Keratinocyte (primary cell): ENCODE measurements around the gene GINS2. TPM values are rescaled to one million over a fixed set of nuclear protein-coding genes. Genes with fewer than 3 reads are reported as not detected.

ENCODE experiments used
- DNase-seq: peaks from one replicate; pipeline ENCODE4 v3.0.0-alpha.2; 2011; ENCODE audit warnings: low read depth, missing footprints, low spot score
- FAIRE-seq: peaks from 2 replicates; lab custom pipeline; 2011; peaks lifted over from hg19 to GRCh38; lab: Jason Lieb, UNC
- H2AFZ ChIP-seq: 2 replicates; pipeline ENCODE4 v1.6.0; 2012; ENCODE audit warnings: low read length, control low read depth, inconsistent platforms; ENCODE audit not compliant: control insufficient read depth
- H3K27ac ChIP-seq: 2 replicates; pipeline ENCODE4 v1.5.1; 2011; ENCODE audit warnings: low read length; ENCODE audit not compliant: control insufficient read depth, insufficient read depth
- H3K27me3 ChIP-seq: 3 replicates; pipeline ENCODE4 v1.6.0; 2011; ENCODE audit warnings: low read length; ENCODE audit not compliant: control insufficient read depth, insufficient read depth; ENCODE audit errors: extremely low read depth
- H3K36me3 ChIP-seq, 2 experiments: 2 replicates in 1 of 2; 3 replicates in 1 of 2; pipeline ENCODE4 v1.5.1; 2011; ENCODE audit warnings: low read length in 2 of 2, mild to moderate bottlenecking in 1 of 2; ENCODE audit not compliant: control insufficient read depth in 2 of 2, insufficient read depth in 2 of 2; ENCODE audit errors: extremely low read depth in 1 of 2
- H3K4me1 ChIP-seq: 3 replicates; pipeline ENCODE4 v1.5.1; 2011; ENCODE audit warnings: low read length; ENCODE audit not compliant: control insufficient read depth, insufficient read depth; ENCODE audit errors: extremely low read depth
- H3K4me2 ChIP-seq: 3 replicates; pipeline ENCODE4 v1.6.0; 2011; ENCODE audit warnings: low read depth, low read length; ENCODE audit not compliant: control insufficient read depth, insufficient read depth; ENCODE audit errors: extremely low read depth
- H3K4me3 ChIP-seq, 3 experiments: fragments of 200-600 bp in 1 of 3; sonication (generic) in 1 of 3; 2 replicates in 2 of 3; 3 replicates in 1 of 3; pipeline ENCODE4 v1.5.1; 2011 to 2016; ENCODE audit warnings: low read length in 3 of 3, mild to moderate bottlenecking in 3 of 3, control low read depth in 2 of 3, inconsistent platforms in 1 of 3, low read depth in 1 of 3, mixed read lengths in 1 of 3, mixed run types in 1 of 3, moderate library complexity in 1 of 3; ENCODE audit not compliant: control insufficient read depth in 2 of 3, insufficient read depth in 2 of 3; ENCODE audit errors: extremely low read depth in 1 of 3
- H3K79me2 ChIP-seq: 2 replicates; pipeline ENCODE4 v1.6.0; 2012; ENCODE audit warnings: low read length; ENCODE audit not compliant: control insufficient read depth, insufficient read depth
- H3K9ac ChIP-seq: 3 replicates; pipeline ENCODE4 v1.6.0; 2011; ENCODE audit warnings: low read length; ENCODE audit not compliant: control insufficient read depth, insufficient read depth; ENCODE audit errors: extremely low read depth
- H3K9me1 ChIP-seq: 3 replicates; pipeline ENCODE4 v1.6.0; 2011; ENCODE audit warnings: low read length; ENCODE audit not compliant: control insufficient read depth, insufficient read depth; ENCODE audit errors: extremely low read depth
- H3K9me3 ChIP-seq: 2 replicates; pipeline ENCODE4 v1.5.1; 2012; ENCODE audit warnings: low read depth, low read length; ENCODE audit not compliant: control insufficient read depth
- H4K20me1 ChIP-seq: 3 replicates; pipeline ENCODE4 v1.6.0; 2011; ENCODE audit warnings: low read length; ENCODE audit not compliant: control insufficient read depth, insufficient read depth; ENCODE audit errors: extremely low read depth
- EZH2 ChIP-seq: IDR thresholded peaks from one replicate; pipeline ENCODE4 v1.6.1; 2012; ENCODE audit warnings: inconsistent platforms, mild to moderate bottlenecking, low read length, moderate library complexity
- dilution Hi-C: fragments of 300-500 bp; cut with MboI; formaldehyde crosslinking; loops from one replicate; pipeline ENCODE4 v1.7.0; 2020; ENCODE audit warnings: low sequenced_read_pairs; ENCODE audit not compliant: extremely low pct_ligation_motif_present
- polyA plus RNA-seq, 5 experiments: library from polyadenylated mRNA; depleted of rRNA in 3 of 5; stranded (reverse) in 3 of 5; stranded (forward) in 1 of 5; unstranded in 1 of 5; fragments of >200 nt; gene quantifications; 1 replicate in 1 of 5; 2 replicates in 3 of 5; 3 replicates in 1 of 5; pipeline versions ENCODE4 v1.2.1 to v1.2.3, GENCODE V29; 2011 to 2012; ENCODE audit warnings: missing spikeins in 2 of 5, low read depth in 1 of 5, low replicate concordance in 1 of 5
- TF ChIP-seq, protein P1 (sequence below), 3 experiments: IDR thresholded peaks in 1 of 3; conservative IDR thresholded peaks in 1 of 3; optimal IDR thresholded peaks in 1 of 3; 2 replicates in 2 of 3; 3 replicates in 1 of 3; pipeline versions ENCODE3 to v1.5.1; 2011; ENCODE audit warnings: low read length in 3 of 3, mild to moderate bottlenecking in 3 of 3, moderate library complexity in 2 of 3, control low read depth in 1 of 3, inconsistent platforms in 1 of 3; ENCODE audit not compliant: insufficient read depth in 2 of 3; ENCODE audit errors: extremely low read depth in 1 of 3

The GINS2 gene
- polyA plus RNA-seq, 1 donor (not counting 4 experiments of a cell fraction or from before 2014, with no cell fraction given): 11.2 TPM

DNA sequence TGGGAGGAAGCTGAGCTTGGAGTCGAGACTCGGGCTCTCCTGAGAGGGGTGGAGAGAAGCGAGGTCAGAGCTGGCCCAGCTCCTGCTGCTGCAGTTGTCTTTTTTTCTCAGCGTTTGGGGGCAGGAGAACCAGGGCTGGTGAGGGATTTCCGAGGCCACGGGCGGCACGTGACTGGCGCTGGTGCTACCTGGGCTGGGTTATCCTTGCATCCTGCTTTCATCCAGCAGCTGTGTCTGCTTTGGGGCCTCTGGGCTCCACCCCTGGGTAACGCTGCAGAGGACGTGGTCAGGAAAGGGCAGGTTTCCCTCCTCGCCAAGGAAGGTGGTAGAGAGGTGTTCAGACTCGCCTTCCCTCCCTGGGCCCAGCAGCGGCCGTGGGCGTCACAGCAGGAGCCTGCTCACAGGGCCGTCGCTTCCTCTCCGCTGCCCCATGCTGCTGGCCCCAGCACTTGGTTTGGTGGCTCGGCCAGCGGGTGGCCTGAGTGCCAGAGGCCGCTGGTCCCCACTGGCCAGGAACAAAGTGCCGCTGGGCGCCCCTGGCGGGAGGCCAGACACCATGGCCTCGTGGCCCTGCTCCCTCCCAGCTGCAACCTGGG is 53.1 kb downstream of the GINS2 start:
- Histone ChIP-seq H3K4me1 (peaks cover 21% of the 10 kb centered on the region), H3K9me3 (no peaks in the 10 kb centered on the region), H4K20me1 (no peaks in the 10 kb centered on the region), H3K9ac (peak overlapping the region; percentile 22), H3K4me3 (no peak overlapping the region), H3K4me2 (peak overlapping the region; percentile 22), H3K79me2 (no peaks in the 10 kb centered on the region), H3K36me3 (peaks cover 0 to 4% of the 10 kb centered on the region in 2 experiments), H3K27ac (no peak overlapping the region), H3K27me3 (peaks cover 9% of the 10 kb centered on the region), H3K9me1 (no peaks in the 10 kb centered on the region), H2AFZ (peak overlapping the region; percentile 53)
- dilution Hi-C loops: no loop called here
- TF ChIP-seq, protein P1, sequence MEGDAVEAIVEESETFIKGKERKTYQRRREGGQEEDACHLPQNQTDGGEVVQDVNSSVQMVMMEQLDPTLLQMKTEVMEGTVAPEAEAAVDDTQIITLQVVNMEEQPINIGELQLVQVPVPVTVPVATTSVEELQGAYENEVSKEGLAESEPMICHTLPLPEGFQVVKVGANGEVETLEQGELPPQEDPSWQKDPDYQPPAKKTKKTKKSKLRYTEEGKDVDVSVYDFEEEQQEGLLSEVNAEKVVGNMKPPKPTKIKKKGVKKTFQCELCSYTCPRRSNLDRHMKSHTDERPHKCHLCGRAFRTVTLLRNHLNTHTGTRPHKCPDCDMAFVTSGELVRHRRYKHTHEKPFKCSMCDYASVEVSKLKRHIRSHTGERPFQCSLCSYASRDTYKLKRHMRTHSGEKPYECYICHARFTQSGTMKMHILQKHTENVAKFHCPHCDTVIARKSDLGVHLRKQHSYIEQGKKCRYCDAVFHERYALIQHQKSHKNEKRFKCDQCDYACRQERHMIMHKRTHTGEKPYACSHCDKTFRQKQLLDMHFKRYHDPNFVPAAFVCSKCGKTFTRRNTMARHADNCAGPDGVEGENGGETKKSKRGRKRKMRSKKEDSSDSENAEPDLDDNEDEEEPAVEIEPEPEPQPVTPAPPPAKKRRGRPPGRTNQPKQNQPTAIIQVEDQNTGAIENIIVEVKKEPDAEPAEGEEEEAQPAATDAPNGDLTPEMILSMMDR (optimal IDR thresholded peaks at IDR 0.05 in 1 of 3, IDR thresholded peaks at IDR 0.05 in 1 of 3, conservative IDR thresholded peaks at IDR 0.05 in 1 of 3; ENCODE audit: extremely low read depth in 1 of 3, insufficient read depth in 2 of 3, low read length in 3 of 3): no peak
- no peak for TF ChIP-seq EZH2
- DNase-seq (no peak), FAIRE-seq (peak; percentile 78)

DNA sequence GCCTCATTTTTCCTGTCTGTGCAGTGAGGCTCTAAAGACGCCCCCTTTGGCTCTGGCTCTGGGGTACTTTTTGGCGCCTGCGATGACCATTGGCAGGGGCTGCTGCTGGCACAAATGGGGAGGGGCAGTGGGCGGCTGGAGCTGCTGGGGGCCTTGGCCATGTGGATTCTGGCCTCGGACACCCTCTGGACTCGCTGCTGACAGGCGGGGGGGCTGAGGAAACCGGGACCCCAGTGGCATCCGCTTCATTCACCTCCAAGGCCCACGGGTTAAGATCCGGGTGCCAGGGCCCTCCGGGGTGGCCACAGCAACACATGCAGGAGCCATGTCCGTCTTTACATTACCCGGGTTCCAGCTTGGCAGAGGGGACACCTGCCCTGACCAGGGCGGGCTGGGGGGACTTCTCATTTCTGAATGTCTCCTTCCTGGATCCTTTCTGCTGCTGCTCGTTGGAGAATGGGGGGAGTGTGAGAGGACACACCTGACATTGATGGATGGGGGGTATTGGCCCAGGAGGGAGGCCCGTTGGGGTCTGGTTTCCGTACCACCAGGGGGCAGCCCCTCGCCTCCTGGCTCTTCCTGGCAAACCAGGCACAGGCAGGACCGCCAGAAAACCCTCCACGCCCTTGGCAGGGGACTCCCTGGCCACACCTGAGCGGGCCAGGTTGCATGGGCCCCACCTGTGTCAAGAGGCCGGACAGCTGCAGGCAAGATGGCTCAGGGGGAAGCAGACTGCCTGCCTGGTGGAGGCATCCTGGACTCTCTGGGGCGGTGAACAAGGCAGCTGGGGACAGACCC is 53.8 kb downstream of the GINS2 start:
- Histone ChIP-seq H3K4me3 (no peak overlapping the region), H3K4me2 (peak overlapping the region; percentile 16), H4K20me1 (no peaks in the 10 kb centered on the region), H3K79me2 (no peaks in the 10 kb centered on the region), H3K36me3 (peaks cover 0 to 4% of the 10 kb centered on the region in 2 experiments), H3K27ac (no peak overlapping the region), H3K27me3 (peaks cover 2% of the 10 kb centered on the region), H3K9me1 (no peaks in the 10 kb centered on the region), H3K4me1 (peaks cover 20% of the 10 kb centered on the region), H3K9me3 (no peaks in the 10 kb centered on the region), H2AFZ (peak overlapping the region; percentile 53), H3K9ac (peak overlapping the region; percentile 22)
- DNase-seq (no peak), FAIRE-seq (no peak)
- TF ChIP-seq EZH2: no peak
- TF ChIP-seq, protein P1 (optimal IDR thresholded peaks at IDR 0.05 in 1 of 3, IDR thresholded peaks at IDR 0.05 in 1 of 3, conservative IDR thresholded peaks at IDR 0.05 in 1 of 3; ENCODE audit: extremely low read depth in 1 of 3, insufficient read depth in 2 of 3, low read length in 3 of 3): peak; percentile 30 to 49 (median 37)
- dilution Hi-C loops: no loop called here
